LNCAP (cell line): ENCODE results near the gene CEL.

Experiments
- TF ChIP-seq, protein P1 (sequence below): fragments of 450-650 bp; IDR thresholded peaks from 2 replicates; pipeline ENCODE4 v1.5.1; 2017; ENCODE audit warnings: mild to moderate bottlenecking

The CEL gene

DNA sequence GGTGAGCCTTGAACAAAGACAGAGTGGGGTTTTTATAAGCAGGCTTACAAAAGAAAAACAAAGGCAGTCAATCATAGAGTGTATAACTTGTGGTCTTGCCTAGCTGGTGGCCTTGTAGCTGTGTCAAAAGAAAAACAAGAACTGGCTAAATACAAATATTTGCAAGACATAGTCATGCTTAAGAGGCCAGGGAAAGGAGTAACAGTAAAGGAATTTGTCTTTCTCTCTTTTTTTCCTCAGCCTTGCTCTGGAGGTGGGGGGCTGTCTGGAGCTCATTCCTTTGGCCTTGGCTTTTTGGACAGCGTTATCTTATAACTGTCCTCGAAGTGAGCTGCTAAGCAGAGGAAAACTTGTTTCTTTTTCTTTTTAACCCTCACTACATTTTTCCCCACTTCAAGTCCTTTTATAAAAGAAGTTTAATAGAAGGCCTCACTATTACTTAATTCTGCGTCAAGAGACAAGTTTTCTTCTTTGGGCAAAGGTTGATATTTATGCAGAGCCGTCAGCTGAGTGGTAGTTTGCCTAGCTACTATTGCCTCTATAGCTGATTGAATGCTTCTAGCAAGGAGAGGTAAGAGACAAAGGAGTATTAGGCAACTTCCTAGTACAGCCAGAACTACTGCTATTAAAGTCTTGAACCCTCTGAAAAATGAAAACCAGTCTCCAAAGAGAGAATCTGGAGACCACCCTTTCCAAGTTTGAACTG is 14.3 kb downstream of the CEL start:
- TF ChIP-seq, protein P1, sequence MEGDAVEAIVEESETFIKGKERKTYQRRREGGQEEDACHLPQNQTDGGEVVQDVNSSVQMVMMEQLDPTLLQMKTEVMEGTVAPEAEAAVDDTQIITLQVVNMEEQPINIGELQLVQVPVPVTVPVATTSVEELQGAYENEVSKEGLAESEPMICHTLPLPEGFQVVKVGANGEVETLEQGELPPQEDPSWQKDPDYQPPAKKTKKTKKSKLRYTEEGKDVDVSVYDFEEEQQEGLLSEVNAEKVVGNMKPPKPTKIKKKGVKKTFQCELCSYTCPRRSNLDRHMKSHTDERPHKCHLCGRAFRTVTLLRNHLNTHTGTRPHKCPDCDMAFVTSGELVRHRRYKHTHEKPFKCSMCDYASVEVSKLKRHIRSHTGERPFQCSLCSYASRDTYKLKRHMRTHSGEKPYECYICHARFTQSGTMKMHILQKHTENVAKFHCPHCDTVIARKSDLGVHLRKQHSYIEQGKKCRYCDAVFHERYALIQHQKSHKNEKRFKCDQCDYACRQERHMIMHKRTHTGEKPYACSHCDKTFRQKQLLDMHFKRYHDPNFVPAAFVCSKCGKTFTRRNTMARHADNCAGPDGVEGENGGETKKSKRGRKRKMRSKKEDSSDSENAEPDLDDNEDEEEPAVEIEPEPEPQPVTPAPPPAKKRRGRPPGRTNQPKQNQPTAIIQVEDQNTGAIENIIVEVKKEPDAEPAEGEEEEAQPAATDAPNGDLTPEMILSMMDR = no peak

DNA sequence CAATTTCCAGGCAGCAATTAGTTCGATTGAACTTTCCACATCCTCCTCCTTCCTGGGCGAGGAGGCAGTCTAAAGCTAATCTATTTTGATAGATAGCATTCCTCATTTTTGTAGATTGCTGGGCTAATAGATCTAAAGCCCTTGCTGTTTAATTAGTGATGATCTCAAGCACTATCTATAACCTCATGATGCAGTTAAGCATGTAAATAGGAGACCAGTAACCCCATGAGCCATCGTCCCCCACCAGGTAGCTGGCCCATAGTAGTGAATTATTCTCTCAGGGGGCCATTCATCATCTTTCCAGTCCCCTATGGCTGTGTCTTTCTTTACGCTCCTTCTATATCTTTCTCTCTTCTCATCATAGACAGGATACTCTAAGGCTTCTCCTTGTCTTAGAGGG is 14.9 kb downstream of the CEL start:
- TF ChIP-seq, protein P1 = no peak

DNA sequence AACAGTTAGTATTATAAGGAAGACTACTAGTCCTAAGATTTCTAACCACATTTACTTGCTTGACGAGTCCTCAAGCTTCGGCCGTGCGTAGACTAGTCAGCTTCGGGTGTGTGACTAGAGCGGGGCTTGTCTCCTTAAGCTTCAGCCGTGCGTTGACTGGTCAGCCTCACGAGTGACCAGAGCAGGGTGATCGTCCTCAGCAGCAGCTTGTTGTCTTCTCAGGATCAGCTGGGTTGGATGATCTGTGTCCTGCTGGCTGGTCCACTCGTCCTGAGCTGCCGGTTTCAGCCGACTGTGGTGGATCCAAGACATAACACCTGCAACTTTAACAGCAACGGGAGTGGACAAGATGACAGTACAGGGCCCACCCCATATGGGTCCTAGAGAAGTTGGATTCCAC is 16.7 kb downstream of the CEL start:
- TF ChIP-seq, protein P1 = no peak

DNA sequence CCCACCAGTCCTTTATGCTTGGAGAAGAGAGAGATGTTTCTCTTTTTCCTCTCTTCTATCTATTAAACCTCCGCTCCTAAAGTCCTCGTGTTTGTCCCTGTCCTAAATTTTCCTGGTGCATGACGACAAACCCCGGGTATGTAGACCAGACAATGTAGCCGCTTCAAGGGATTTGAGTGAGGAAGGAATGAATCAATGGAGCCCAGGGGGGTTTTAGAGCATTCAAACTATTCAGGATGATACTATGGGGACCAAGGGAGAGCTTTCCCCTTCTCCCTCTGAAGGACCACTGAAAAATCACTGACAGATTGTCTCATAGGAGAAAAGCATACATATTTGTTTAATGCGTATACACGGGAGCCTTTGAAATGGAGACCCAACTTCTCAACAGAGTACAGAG is 18.4 kb downstream of the CEL start:
- TF ChIP-seq, protein P1 = no peak

DNA sequence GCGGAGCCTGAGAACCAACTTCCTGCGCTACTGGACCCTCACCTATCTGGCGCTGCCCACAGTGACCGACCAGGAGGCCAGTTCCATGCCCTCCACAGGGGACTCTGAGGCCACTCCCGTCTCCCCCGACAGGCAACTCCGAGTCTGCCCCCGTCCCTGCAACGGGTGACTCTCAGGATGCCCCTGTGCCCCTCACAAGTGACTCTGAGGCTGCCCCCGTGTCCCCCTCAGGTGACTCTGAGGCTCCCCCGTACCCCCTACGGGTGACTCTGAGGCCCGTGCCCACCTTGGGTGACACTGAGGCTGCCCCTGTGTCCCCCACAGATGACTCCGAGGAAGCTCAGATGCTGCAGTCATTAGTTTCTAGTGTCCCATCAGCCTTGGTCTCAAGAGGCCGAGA is 25.1 kb downstream of the CEL start:
- TF ChIP-seq, protein P1 = no peak

DNA sequence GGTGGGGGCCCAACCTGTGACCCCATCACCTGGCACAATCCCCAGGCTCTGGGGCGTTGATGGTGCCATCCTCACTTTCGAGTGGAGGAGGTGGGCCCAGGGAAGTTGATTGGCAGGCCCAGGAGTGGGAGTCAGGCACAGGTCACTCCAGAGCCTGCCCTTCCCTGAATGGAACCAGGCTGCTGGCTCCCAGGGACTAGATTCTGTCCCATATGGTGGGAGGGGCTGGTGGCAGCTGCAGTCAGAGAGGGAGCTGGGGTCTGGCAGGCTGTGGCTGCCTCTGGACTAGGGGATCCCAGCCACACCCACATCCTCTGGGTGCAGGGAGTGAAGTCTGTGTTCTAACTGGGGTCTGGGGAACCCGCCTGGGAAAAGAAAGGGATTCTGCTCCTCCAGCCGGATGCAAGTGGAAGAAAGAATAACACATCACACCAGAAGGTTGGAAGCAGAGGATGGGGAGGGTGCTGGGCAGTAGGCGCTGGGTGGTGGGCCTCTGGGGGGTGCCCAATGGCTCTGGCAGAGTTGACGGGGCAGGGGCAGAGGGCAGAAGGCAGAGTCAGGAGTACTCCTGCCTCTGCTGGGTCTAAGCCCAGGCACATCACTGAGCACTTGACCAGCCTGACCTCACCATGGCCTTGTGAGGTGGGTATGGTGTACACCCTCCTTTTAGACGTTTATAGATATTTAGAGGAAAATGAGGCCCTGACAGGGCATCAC is 25.8 kb downstream of the CEL start:
- TF ChIP-seq, protein P1 = no peak

DNA sequence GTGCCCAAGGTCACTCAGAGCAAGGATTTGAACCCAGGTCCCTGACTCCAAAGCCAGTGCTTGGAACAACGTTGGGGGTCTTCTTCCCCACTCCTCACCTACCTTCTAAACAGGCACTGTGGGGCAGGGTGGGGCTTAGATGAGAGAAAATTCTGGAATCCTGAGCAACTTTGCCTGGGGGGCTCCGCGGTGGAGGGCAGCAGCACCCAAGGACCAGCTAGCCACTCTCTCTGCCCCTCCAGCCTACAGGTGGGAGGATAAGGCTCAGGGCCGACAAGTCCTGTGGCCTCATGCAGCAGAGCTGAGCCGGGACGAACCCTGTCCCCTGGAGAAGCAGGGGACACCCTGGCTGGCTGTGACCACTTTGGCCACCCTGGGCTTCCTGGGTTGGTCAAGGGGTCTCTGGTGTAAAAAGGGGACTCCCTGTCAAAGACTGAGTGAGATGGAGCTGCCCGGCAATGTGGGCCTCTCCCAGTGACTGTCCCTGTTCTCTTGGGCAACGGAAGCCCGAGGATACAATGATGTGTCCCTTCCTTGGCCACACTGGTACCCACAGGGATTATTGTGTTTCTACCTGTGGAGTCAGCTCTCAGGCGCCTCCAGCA is 26.5 kb downstream of the CEL start:
- TF ChIP-seq, protein P1 = no peak
